Measurements from ENCODE around the gene WDR6.

- TF ChIP-seq PRDM10 (IDR thresholded peaks at IDR 0.05; ENCODE audit: partially characterized antibody) (no peak), ZNF445 (CRISPR knock-in tag; IDR thresholded peaks at IDR 0.05; ENCODE audit: low read depth) (no peak), MAX (CRISPR knock-in tag; IDR thresholded peaks at IDR 0.05) (no peak), HDAC1 (IDR thresholded peaks at IDR 0.05) (no peak)
- TF ChIP-seq, protein P1, sequence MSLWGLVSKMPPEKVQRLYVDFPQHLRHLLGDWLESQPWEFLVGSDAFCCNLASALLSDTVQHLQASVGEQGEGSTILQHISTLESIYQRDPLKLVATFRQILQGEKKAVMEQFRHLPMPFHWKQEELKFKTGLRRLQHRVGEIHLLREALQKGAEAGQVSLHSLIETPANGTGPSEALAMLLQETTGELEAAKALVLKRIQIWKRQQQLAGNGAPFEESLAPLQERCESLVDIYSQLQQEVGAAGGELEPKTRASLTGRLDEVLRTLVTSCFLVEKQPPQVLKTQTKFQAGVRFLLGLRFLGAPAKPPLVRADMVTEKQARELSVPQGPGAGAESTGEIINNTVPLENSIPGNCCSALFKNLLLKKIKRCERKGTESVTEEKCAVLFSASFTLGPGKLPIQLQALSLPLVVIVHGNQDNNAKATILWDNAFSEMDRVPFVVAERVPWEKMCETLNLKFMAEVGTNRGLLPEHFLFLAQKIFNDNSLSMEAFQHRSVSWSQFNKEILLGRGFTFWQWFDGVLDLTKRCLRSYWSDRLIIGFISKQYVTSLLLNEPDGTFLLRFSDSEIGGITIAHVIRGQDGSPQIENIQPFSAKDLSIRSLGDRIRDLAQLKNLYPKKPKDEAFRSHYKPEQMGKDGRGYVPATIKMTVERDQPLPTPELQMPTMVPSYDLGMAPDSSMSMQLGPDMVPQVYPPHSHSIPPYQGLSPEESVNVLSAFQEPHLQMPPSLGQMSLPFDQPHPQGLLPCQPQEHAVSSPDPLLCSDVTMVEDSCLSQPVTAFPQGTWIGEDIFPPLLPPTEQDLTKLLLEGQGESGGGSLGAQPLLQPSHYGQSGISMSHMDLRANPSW (CRISPR knock-in tag; IDR thresholded peaks at IDR 0.05) = no peak
These were observed 22.5 kb upstream of the WDR6 start for GRCh38 chr3:48984663-48985062.
